HG02642 (cell line): ENCODE measurements around the gene RARA.

Experiments
- ATAC-seq: cut with Tn5 transposase; IDR thresholded peaks from one replicate; pipeline ENCODE4 v1.9.1; 2021; ENCODE audit warnings: mild to moderate bottlenecking; ENCODE audit not compliant: unreplicated experiment, poor library complexity

Gene RARA

DNA sequence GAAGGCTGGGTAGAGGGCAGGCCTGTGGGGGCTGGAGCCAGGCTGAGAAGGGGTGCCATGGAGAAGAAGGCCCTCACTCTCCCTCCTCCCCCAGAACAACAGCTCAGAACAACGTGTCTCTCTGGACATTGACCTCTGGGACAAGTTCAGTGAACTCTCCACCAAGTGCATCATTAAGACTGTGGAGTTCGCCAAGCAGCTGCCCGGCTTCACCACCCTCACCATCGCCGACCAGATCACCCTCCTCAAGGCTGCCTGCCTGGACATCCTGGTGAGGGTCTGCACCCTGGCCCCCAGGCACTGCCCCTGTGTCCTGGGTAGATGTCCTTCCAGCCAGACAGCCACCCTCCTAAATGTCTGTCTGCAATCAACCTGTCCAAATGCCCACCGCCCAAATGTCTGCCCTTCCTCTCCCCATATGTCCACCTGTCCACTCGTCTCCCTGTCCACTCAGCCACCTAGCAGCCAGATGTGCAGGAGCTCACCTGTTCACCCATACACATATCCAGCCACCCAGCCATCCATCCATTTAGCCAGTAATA lies 43.3 kb downstream of the RARA start:
- ATAC-seq, result no peak

DNA sequence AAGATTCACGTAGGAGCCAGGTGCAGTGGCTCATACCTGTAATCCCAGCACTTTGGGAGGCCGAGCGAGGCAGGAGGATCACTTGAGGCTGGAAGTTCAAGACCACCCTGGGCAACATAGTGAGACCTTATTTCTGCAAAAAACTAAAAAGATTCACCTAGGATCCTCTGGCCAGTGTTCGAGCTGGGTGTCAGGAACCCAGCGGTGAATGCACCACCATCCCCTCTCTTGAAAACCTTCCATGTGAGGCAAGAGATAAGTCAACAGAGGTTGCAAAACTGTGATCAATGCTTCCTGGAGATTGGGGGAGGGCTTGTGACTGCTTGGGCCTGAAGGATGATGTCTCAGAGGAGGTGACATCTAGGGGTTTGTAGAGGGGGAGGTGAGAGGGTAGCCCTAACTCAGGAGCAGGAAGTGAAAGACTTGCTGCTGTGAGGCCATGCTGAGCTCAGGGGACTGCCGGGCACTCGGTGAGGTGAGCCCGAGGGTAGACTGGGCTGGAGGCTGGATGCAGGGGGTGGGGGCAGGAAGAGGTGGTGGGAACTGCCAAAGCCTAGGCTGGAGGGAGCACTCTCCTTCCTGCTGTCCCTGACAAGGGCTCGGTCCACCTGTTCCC lies 43.9 kb downstream of the RARA start:
- ATAC-seq, result no peak

DNA sequence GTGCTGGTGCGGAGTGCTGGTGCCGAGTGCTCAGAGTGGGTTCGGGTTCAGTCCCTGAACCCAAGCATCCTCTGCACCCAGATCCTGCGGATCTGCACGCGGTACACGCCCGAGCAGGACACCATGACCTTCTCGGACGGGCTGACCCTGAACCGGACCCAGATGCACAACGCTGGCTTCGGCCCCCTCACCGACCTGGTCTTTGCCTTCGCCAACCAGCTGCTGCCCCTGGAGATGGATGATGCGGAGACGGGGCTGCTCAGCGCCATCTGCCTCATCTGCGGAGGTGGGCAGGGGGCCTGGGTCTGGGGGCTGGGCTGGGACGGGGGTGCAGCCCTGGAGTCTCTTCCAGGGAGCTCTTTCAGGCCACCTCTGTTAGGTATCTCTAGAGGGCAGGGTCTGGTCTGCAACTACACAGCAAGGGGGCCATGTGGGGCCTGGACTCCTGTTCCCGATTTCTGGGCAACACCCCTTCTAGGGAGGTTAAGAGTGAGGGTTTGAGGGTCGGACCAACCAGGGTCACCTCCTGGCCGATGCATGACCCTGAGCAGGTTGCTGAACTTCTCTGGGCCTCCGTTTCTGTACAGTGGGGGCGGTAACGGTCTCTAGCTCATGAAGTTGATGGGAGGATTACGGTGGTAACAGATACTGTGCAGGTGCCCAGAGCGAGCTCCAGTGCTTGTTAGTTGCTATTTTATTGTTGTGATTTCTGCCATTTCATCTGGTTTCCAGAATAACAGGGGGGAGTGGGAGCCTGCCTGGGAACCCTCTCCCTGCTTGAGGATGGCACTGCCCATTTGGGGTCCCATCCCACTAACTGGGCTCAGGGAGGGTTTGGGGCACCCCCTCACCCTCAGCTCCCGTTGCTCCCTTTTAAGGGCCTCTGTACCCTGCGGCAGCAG lies 45.5 kb downstream of the RARA start:
- no peak for ATAC-seq

DNA sequence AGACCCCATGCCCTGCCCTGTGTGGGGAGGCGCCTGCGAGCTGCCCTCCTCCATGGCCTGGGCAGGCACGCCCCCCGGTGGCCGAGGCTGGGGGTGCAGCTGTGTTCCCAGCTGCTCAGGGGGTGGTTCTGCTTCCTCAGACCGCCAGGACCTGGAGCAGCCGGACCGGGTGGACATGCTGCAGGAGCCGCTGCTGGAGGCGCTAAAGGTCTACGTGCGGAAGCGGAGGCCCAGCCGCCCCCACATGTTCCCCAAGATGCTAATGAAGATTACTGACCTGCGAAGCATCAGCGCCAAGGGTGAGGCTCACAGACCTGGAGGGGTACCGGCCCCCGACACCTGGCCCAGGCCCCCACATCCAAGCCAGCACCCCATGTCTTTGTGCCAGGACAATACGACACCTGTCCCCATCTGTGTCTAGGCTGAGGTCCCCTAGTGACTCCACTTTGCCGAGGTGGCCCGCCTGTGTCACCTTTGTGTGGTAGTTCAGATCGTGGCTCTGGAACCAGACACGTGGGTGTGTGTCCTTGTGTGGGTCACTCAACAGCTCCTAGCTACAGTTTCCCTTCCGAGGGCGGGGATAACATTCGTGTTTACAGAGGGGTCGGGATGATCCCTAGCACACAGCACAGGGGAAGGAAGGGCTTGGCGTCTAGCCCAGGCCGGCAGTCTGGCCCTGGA lies 46.3 kb downstream of the RARA start:
- ATAC-seq, result peak; percentile 55

DNA sequence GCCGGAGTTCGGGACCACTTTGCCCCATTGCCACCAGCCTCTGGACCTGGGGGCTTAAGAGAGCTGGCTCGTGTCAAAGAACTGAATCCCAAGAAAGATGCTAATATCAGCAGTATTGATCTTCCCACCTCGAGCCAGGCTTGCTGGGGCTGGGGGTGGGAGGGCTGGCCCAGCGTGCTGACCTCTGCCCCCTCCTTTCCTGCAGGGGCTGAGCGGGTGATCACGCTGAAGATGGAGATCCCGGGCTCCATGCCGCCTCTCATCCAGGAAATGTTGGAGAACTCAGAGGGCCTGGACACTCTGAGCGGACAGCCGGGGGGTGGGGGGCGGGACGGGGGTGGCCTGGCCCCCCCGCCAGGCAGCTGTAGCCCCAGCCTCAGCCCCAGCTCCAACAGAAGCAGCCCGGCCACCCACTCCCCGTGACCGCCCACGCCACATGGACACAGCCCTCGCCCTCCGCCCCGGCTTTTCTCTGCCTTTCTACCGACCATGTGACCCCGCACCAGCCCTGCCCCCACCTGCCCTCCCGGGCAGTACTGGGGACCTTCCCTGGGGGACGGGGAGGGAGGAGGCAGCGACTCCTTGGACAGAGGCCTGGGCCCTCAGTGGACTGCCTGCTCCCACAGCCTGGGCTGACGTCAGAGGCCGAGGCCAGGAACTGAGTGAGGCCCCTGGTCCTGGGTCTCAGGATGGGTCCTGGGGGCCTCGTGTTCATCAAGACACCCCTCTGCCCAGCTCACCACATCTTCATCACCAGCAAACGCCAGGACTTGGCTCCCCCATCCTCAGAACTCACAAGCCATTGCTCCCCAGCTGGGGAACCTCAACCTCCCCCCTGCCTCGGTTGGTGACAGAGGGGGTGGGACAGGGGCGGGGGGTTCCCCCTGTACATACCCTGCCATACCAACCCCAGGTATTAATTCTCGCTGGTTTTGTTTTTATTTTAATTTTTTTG lies 47.1 kb downstream of the RARA start:
- no peak for ATAC-seq

DNA sequence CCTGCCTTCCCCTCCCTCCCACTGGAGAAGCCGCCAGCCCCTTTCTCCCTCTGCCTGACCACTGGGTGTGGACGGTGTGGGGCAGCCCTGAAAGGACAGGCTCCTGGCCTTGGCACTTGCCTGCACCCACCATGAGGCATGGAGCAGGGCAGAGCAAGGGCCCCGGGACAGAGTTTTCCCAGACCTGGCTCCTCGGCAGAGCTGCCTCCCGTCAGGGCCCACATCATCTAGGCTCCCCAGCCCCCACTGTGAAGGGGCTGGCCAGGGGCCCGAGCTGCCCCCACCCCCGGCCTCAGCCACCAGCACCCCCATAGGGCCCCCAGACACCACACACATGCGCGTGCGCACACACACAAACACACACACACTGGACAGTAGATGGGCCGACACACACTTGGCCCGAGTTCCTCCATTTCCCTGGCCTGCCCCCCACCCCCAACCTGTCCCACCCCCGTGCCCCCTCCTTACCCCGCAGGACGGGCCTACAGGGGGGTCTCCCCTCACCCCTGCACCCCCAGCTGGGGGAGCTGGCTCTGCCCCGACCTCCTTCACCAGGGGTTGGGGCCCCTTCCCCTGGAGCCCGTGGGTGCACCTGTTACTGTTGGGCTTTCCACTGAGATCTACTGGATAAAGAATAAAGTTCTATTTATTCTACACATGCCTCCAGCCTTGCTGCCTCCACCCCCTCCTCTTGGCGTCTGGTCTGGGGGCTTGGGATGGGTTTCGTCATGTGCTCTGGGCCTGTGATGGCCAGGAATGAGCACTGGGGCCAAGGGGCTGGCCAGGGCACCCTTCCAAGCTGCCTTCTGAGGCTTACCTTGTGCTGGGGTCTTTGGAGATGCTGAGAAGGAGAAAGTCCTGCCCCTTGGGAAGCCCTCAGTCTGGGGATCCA lies 48.3 kb downstream of the RARA start:
- ATAC-seq, result no peak

DNA sequence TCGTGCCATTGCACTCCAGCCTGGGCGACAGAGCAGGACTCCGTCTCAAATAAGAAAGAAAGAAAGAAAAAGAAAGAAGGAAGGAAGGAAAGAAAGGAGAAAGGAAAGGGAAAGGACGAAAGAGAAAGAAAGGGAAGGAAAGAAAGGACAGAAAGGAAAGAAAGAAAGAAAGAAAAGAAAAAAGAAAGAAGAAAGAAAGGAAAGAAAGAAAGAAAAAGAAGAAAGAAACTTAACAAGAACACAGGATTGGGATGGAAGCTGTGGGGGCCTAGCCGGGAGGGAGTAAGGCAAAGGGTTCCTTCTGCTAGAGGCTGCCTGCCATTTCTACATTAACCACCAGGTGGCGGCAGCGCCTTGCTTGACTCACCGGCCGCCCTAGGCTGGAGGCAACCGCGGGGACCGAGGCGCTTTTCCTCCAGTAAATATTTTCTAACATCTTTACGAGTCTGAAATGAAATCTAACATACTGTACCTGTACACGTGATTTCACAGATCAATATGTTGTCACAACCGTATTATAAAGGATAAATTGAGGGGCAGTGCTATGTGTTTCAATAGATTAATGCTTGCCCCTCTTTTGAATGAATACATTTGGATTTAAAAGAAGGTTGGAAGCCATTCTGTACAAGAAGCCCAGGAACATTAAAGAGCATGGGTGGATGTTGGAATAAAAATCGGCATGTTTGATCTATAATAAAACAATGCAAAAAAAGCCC lies 49.5 kb downstream of the RARA start:
- no peak for ATAC-seq

DNA sequence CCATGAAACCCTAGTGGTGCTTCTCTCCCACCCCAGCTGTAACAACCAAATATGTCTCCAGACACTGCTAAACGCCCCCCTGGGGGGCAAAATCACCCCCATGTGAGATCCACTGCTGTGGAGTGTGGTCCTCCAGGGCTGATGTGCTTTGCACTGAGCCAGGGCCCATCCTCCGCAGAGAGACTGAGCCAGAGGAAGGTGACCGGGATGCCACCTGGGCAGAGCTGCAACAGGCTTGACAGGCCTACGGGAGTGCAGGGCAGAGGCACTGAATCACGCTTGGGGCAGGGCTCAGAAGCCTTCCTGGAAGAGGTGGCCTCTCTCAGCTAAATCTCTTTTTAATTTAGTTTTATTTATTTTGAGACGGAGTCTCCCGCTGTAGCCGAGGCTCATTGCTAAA lies 51.1 kb downstream of the RARA start:
- ATAC-seq, result no peak

DNA sequence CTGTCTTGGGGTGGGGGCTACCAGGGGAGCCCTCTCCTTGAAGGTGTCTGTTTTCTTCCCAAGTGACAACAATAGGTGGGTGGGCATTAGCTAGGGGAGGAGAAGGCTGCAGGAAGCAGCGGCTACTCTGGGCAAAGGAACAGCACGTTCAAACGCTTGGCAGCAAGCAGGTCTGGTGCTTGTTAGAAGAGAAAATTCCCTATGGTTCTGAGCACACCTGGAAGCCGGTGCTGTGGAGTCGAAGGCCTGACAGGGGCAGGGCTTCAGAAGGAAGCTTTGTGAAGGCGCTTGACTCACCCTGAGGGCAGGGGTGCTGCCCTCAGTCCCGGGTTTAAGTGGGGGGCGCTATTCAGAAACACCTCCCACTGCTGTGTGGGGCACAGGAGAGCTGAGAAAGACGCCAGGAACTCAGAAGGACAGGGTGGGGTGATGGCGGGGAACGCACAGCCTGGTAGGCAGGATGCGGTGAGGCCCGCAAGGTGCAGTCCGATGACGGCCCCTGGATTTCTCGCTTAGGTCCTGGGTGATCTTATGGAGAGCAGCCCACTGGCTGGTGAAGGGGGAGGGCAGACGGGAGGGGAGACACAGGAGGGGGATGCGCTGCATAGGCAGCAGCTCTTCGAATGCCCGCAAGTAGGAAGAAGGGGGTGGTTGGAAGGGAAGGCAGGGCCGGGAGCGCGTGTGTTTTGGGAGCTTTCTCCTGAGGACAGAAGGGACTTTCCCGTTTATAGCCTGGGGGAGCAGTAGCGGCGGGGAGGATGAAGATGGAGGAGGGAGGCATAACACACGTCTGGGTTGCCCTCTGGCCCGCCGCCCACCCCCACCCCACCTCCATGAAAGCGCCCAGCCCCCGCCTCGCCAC lies 52.3 kb downstream of the RARA start:
- no peak for ATAC-seq

DNA sequence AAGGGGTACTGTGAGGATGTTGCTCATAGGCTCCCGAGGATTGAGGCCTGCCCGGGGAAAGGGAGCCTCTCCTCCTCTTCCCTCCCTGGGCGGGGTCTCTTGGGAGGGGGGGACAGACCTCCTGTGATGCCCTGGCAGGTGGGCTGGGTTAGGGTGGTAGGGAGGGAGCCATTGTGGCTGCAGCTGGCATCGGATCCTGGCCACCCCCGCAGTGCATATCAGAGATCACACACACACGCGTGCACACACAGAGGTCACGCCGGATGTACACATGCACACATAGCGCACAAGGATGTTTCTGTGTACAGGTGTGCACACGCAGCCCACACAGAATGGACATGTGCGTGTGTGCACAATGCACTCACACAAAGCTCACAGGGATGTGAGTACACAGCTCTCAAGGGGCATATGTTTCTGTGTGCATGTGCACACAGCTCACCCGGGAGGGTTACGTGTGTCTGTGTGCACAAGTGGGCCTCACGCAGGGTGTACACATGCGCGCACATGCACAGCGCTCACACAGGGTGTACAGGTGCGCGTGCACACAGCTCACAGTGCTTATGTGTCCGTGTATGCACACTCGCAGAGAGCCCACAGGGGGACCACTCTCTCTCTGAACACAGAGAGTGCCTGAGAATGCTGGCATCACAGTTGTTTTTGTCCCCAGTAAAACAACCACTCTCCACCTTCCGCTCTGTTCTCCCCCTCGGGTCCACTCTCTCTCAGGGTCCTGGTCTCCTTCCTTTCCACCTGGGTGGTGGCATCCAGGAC lies 53.1 kb downstream of the RARA start:
- ATAC-seq, result peak; percentile 15

DNA sequence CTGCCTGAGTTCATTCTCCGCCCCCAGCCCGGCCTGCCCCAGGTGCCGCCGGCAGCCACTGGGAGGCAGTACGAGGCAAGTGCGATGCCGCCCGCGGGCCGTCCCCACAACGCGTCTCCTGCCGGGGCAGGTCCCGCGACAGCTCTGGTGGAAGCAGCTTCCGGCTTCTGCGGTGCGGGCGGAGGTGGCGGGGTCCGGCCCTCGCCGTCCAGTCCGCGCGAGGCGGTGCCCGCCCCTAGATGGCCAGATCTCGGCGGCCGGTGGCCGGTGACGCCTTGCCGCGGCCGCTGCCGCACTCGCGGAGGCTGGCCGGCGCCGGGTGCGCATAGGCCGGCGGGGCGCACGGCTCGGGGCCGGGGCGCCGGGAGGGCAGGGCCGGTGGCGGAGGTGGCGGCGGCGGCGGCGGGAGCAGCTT lies 53.7 kb downstream of the RARA start:
- ATAC-seq, result peak; percentile 65

DNA sequence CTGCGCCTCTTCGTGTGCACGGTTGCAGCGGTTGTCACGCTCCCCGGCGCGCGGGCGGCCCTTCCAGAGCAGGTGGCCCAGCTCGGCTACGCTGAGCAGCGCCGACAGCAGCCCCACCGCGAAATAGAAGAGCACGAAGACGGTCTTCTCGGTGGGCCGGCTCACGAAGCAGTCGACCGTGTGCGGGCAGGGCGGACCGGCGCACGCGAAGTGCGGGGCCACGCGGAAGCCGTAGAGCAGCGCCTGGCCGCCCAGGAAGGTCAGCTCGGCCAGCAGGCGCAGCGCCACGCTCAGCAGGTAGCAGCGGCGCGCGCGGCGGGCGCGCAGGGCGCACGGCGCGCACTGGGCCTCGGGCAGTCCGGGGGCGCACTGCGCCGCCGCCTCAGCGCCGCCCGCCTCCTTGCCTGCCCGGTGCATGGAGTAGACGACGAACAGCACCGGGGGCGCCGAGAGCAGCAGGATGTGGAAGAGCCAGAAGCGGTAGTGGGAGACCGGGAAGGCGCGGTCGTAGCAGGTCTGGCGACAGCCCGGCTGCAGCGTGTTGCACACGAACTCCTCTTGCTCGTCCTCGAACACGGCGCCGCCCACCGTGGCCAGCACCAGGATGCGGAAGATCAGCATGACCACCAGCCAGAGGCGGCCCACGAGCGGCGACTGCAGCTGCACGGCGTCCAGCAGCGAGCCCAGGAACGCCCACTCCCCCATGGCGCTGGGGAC lies 54.3 kb downstream of the RARA start:
- peak; percentile 30 for ATAC-seq

DNA sequence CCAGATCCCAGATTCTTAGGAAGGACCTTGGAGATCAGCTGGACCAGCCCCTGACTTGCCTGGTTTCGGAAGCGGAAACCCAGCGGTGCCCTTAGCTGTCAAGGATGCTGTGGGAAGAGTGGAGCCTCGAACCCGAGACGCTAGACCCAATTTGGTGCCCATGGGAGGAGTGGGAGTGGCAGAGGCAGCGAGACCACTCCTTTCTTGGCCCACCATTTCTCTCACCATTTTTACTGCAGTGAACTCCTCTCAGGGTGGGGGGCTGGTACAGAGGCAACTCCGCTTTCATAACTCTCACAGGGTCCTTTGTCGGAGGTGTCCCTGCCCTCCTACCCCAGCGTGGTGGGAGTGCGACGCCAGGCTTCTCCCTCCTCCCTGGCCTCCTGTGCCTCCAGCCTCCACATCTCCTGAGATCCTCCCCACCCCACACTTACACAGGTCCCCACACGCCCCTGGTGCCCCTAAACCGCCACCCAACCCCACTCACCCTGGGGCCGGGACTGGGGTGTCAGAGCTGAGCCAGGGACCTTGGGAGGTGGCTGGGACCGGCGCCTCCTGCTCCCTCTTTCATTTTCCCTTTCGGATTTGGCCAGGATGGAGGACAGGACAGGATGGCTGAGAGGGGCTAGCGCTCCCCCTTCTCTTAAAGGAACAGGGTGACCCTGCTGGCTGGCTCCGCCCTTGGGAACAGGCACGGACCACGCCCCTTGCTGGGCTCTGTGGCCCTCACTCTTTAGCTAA lies 55.3 kb downstream of the RARA start, which contains the start of gene GJD3:
Gene GJD3 (minus strand): TSS at position 617 of the 741 bp plus-strand sequence. CDS start 922 bp downstream, outside the sequence.
- ATAC-seq, result no peak

DNA sequence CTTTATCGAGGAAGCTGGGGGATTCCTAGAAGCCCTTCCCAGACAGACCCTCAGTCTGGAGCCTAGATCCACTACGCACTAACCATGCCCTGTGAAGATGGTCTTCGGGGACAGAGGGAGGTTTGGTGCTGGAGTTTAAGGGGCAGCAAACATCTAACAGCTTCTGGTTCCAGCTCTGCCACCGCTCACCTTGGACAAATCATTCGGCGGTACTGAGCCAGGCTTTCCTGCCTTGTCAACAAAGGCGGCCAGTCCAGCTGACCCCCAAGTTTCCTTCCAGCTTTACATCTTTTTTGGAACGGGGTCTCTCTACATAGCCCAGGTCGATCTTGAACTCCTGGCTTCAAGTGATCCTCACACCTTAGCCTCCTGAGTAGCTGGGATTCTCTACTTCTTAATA lies 55.9 kb downstream of the RARA start:
- ATAC-seq, result no peak
